ENCODE data around the gene SLC22A3.
"Not testable (repeated sequence)": the region's sequence is repeated elsewhere in the genome, so short reads cannot be mapped to it uniquely, and the experiment has no call there.

SLC22A3 gene

DNA sequence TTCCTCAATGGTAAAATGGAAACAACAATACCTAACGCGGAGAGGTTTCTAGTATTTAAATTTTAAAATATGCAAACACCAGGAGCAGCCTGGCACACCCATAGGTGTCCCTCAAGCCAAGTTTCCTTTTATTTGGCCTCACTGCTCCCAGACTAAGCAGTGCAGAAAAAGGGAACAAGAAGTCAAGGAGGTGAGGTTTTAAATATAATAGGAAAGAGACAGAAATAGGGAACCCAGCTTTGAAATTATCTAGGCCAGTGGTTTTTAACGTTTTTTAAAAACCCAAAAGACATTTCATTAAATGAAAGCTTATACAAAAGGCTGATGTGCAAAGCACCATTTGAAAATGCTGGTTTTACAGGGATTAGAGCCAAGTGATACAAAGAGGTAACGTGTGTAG lies 109.6 kb downstream of the SLC22A3 start:
- in situ Hi-C loops (cut with MboI; ENCODE audit: low sequenced_read_pairs): loop anchor here (10.0 kb wide), 2 partner anchors 313 to 593 kb away; no protein-coding TSS in a partner anchor
- H3K4me1 ChIP-seq: no peaks in the 10 kb centered on the region
- no peak overlapping the region for H3K4me3 ChIP-seq

GRCh38 chr6:160461641-160462040 lies 113.5 kb downstream of the SLC22A3 start:
- in situ Hi-C loops (cut with MboI; ENCODE audit: low sequenced_read_pairs): no loop called here
- no peaks in the 10 kb centered on the region for H3K27me3 ChIP-seq (ENCODE audit: low read depth)
- no peak for DNase-seq (ENCODE audit: low spot score in 2 of 2)

More for the DNA sequence above, 109.6 kb downstream of the SLC22A3 start:
- no peaks in the 10 kb centered on the region for H3K36me3 ChIP-seq (replicated peaks)
- H3K27me3 ChIP-seq (ENCODE audit: low read depth): 0 out of 2 replicates have a peak, but pooled peaks cover 3% of the 10 kb centered on the region
- no peaks in the 10 kb centered on the region for H3K9me3 ChIP-seq
- no peak for DNase-seq (ENCODE audit: low spot score in 2 of 2)

DNA sequence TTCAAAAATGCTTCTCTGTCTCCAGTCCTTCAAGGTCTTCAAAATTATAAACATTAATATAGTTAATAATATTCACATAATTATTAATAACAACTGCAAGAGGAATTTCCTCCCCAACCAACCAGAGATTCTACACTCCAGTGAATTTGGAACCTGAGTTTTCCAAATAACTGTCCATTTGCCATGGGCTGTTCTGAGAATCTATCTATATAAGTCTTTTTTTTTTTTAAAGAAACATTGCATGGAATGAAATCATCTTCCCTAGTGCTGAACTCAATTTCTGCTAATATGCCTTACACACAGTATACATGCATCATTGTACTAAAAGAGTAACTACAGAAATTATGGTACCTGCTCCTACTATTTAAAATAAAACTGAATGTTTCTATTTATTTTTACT lies 113.9 kb downstream of the SLC22A3 start:
- no peaks in the 10 kb centered on the region for H3K27me3 ChIP-seq (ENCODE audit: low read depth)
- DNase-seq (ENCODE audit: low spot score in 2 of 2): no peak
- H3K9me3 ChIP-seq: no peaks in the 10 kb centered on the region
- H3K36me3 ChIP-seq (replicated peaks): no peaks in the 10 kb centered on the region
- H3K4me1 ChIP-seq: no peaks in the 10 kb centered on the region
- in situ Hi-C loops (cut with MboI; ENCODE audit: low sequenced_read_pairs): no loop called here
- no peak overlapping the region for H3K4me3 ChIP-seq

More at GRCh38 chr6:160461641-160462040, 113.5 kb downstream of the SLC22A3 start:
- no peaks in the 10 kb centered on the region for H3K36me3 ChIP-seq (replicated peaks)
- no peaks in the 10 kb centered on the region for H3K4me1 ChIP-seq
- H3K9me3 ChIP-seq: no peaks in the 10 kb centered on the region
- H3K4me3 ChIP-seq: no peak overlapping the region

DNA sequence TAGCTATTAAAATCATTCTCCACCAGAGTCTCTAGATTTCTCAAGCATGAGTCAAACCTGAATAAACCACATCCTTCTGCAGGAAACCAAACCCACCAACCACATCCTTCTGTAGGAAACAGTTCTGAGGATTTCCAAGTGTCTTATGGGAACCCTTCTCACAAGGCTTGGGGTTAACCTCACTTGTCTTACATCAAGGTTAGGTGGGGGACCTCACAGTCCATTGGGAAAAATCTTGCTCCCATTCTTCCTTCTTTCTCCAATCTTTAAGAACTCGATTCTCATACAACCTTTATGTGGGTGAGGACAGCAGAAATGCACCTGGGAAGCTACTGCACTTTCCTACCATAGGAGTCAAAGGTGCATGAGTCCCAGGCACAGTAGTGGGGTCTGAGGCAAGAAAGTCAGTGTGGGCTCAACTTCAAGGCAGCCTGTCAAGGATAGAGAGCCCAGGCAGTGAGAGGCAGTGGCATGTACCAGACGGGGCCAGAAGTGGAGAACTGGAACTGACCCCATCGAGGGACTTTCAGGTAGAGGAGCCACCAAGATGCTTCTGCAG lies 114.5 kb downstream of the SLC22A3 start:
- in situ Hi-C loops (cut with MboI; ENCODE audit: low sequenced_read_pairs): no loop called here

DNA sequence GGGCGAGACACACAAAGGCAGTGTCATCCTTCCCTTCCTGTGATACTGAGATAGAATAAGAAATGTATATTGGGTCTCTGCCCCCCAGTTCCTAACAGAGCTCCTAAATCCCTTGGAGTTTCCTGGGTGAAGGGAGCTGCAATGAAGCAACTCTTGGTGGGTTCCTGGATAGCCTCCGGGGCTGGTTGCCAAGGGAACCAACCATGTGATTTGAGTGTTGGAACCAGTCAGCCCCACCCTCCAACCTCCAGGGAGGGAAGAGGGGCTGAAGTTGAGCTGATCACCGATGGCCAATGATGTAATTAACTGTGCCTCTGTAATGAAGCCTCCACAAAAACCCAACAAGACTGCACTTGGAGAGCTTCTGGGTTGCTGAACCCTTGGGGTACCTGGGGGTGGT lies 116.6 kb downstream of the SLC22A3 start:
- H3K36me3 ChIP-seq (replicated peaks): no peaks in the 10 kb centered on the region
- H3K27me3 ChIP-seq (ENCODE audit: low read depth): no peaks in the 10 kb centered on the region
- H3K9me3 ChIP-seq: no peaks in the 10 kb centered on the region
- in situ Hi-C loops (cut with MboI; ENCODE audit: low sequenced_read_pairs): no loop called here
- no peak overlapping the region for H3K4me3 ChIP-seq
- no peak for DNase-seq (ENCODE audit: low spot score in 2 of 2)
- H3K4me1 ChIP-seq: no peaks in the 10 kb centered on the region

More for the DNA sequence above, 114.5 kb downstream of the SLC22A3 start:
- no peak overlapping the region for H3K4me3 ChIP-seq
- no peaks in the 10 kb centered on the region for H3K4me1 ChIP-seq
- no peaks in the 10 kb centered on the region for H3K36me3 ChIP-seq (replicated peaks)
- no peak for DNase-seq (ENCODE audit: low spot score in 2 of 2)
- no peaks in the 10 kb centered on the region for H3K27me3 ChIP-seq (ENCODE audit: low read depth)
- no peaks in the 10 kb centered on the region for H3K9me3 ChIP-seq

GRCh38 chr6:160467261-160467871 lies 119.2 kb downstream of the SLC22A3 start:
- H3K4me1 ChIP-seq; H3K36me3 ChIP-seq (replicated peaks); H3K9me3 ChIP-seq; in situ Hi-C loops (cut with MboI; ENCODE audit: low sequenced_read_pairs); H3K4me3 ChIP-seq; DNase-seq (ENCODE audit: low spot score in 2 of 2); H3K27me3 ChIP-seq (ENCODE audit: low read depth): not testable (repeated sequence)

DNA sequence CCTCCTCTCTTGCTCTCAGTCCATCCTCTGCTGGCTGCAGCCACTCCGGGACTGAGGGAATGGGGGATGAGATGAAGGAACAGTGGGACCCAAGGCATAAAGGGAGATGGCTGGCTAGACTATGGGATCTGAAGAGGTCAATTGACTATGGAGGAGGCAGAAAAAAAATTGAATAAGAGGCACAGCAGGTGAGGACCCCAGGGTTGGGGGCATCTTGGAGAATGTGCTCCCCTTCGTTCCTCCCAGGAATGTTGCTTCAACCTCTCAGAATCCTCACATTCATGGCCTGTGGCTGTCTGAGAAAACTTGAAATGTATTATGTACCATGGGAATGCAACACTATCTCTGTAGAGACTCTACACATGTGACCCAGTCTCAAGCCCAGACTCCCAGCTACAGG lies 121.0 kb downstream of the SLC22A3 start:
- Histone ChIP-seq H3K4me1 (no peaks in the 10 kb centered on the region), H3K36me3 (replicated peaks) (no peaks in the 10 kb centered on the region), H3K27me3 (ENCODE audit: low read depth) (no peaks in the 10 kb centered on the region), H3K9me3 (no peaks in the 10 kb centered on the region), H3K4me3 (no peak overlapping the region)
- DNase-seq (ENCODE audit: low spot score in 2 of 2): no peak
- in situ Hi-C loops (cut with MboI; ENCODE audit: low sequenced_read_pairs): no loop called here

- H3K36me3 ChIP-seq (replicated peaks); in situ Hi-C loops (cut with MboI; ENCODE audit: low sequenced_read_pairs); H3K4me1 ChIP-seq; H3K27me3 ChIP-seq (ENCODE audit: low read depth); H3K9me3 ChIP-seq; H3K4me3 ChIP-seq; DNase-seq (ENCODE audit: low spot score in 2 of 2): not testable (repeated sequence)
Observed at GRCh38 chr6:160476056-160476455, 127.9 kb downstream of the SLC22A3 start.

DNA sequence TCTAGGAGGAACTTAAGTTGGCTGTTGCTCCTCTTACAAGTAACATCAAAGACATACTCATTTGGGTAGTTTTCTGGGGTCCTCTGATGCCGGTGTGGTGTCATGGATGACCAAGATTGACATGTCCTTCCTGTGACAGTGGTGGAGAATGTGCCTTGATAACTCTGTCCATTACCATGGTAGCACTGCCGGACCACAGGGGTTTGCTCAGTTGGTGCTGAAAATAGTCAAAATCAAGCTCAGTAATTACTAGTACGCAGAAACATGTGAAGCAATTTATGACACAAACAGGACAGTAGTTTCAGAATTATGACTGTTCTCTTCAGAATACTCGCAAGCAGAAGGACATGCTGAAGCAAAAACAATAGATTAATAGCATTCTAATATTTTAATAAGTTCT lies 128.9 kb downstream of the SLC22A3 start:
- H3K27me3 ChIP-seq (ENCODE audit: low read depth); in situ Hi-C loops (cut with MboI; ENCODE audit: low sequenced_read_pairs); DNase-seq (ENCODE audit: low spot score in 2 of 2); H3K4me3 ChIP-seq; H3K9me3 ChIP-seq; H3K4me1 ChIP-seq; H3K36me3 ChIP-seq (replicated peaks): not testable (repeated sequence)

- in situ Hi-C loops (cut with MboI; ENCODE audit: low sequenced_read_pairs): no loop called here
- Histone ChIP-seq H3K4me3 (no peak overlapping the region), H3K4me1 (no peaks in the 10 kb centered on the region), H3K9me3 (no peaks in the 10 kb centered on the region), H3K36me3 (replicated peaks) (no peaks in the 10 kb centered on the region), H3K27me3 (ENCODE audit: low read depth) (no peaks in the 10 kb centered on the region)
- DNase-seq (ENCODE audit: low spot score in 2 of 2): no peak
Observed at GRCh38 chr6:160477901-160478300, 129.7 kb downstream of the SLC22A3 start.

DNA sequence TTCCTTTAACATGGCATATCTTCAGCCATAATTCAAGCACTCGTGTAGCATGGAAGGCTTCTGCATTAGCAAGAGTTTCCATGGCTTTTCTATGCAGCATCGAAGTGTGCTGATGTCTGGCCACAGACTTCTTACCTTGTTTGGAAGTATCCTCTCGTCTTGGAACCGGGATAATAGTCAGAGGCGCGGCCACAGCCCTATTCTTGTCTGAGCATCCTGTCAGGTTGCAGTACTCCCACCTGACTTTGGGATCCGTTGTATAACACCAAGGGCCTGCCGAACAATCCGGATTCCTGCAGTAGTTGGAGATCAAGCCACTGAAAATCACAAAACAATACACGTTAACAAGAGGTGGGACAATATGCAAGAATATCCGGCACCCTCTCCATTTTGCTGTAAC lies 138.9 kb downstream of the SLC22A3 start:
- H3K4me1 ChIP-seq: no peaks in the 10 kb centered on the region
- in situ Hi-C loops (cut with MboI; ENCODE audit: low sequenced_read_pairs): no loop called here
- DNase-seq (ENCODE audit: low spot score in 2 of 2): no peak

GRCh38 chr6:160489091-160489490 lies 140.9 kb downstream of the SLC22A3 start:
- Histone ChIP-seq H3K9me3 (no peaks in the 10 kb centered on the region), H3K4me3 (no peak overlapping the region), H3K27me3 (ENCODE audit: low read depth) (no peaks in the 10 kb centered on the region), H3K36me3 (replicated peaks) (no peaks in the 10 kb centered on the region), H3K4me1 (no peaks in the 10 kb centered on the region)
- DNase-seq (ENCODE audit: low spot score in 2 of 2): no peak
- in situ Hi-C loops (cut with MboI; ENCODE audit: low sequenced_read_pairs): no loop called here

More for the DNA sequence above, 138.9 kb downstream of the SLC22A3 start:
- H3K27me3 ChIP-seq (ENCODE audit: low read depth): no peaks in the 10 kb centered on the region
- H3K4me3 ChIP-seq: no peak overlapping the region
- no peaks in the 10 kb centered on the region for H3K36me3 ChIP-seq (replicated peaks)
- no peaks in the 10 kb centered on the region for H3K9me3 ChIP-seq

DNA sequence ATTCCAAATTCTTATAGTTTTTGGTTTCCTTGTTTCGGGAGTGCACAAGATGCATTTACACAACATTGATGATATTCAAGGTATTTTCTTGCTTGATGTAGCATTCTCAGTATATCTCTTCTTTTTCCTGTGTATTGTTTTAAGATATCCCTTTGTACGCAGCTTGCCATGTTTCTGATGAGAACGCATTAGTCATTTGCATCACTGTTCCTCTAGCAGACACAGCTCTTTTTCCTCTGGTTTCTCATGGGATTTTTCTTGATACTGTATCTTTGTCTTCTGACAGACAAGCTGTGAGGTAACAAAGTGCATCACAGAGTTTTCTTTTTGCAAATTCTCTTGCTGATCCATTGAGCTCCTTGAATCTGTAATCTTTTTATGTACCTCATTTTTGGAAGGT lies 146.4 kb downstream of the SLC22A3 start:
- DNase-seq (ENCODE audit: low spot score in 2 of 2): no peak
- in situ Hi-C loops (cut with MboI; ENCODE audit: low sequenced_read_pairs): no loop called here
- H3K27me3 ChIP-seq (ENCODE audit: low read depth): no peaks in the 10 kb centered on the region

DNA sequence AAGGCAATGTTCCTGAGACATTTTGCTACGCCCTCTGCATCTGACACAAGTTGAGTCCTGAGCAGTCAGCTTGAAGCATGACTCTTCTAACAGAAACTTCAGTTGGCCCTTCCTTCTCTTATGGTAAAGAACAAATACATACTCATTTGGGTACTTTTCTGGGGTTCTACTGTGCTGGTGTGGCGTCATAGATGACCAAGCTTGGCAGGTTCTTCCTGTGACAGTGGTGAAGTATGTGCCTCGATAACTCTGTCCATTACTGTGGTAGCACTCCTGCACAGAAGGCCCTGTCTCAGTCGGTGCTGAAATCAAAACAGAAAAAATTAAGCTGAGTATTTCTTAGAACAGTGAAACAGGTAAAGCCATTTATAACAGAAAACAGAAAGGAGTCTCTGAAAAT lies 152.5 kb downstream of the SLC22A3 start:
- Histone ChIP-seq H3K27me3 (ENCODE audit: low read depth) (no peaks in the 10 kb centered on the region), H3K4me3 (no peak overlapping the region), H3K9me3 (no peaks in the 10 kb centered on the region), H3K36me3 (replicated peaks) (no peaks in the 10 kb centered on the region), H3K4me1 (no peaks in the 10 kb centered on the region)
- in situ Hi-C loops (cut with MboI; ENCODE audit: low sequenced_read_pairs): no loop called here
- no peak for DNase-seq (ENCODE audit: low spot score in 2 of 2)

More for the DNA sequence above, 146.4 kb downstream of the SLC22A3 start:
- H3K9me3 ChIP-seq: no peaks in the 10 kb centered on the region
- H3K4me3 ChIP-seq: no peak overlapping the region
- no peaks in the 10 kb centered on the region for H3K4me1 ChIP-seq
- no peaks in the 10 kb centered on the region for H3K36me3 ChIP-seq (replicated peaks)

Measured in HAP-1 (cell line).